GM10266 (cell line): Measurements from ENCODE around the gene SPECC1.

Source experiments
- DNase-seq: peaks from one replicate; pipeline ENCODE4 v3.0.0; 2012; ENCODE audit errors: extremely low spot score
- TF ChIP-seq, protein P1 (sequence below): IDR thresholded peaks from 2 replicates; pipeline ENCODE4 v1.5.1; 2012; ENCODE audit warnings: mild to moderate bottlenecking, low read depth; ENCODE audit not compliant: control insufficient read depth, insufficient read depth; ENCODE audit errors: missing control alignments

SPECC1 gene

DNA sequence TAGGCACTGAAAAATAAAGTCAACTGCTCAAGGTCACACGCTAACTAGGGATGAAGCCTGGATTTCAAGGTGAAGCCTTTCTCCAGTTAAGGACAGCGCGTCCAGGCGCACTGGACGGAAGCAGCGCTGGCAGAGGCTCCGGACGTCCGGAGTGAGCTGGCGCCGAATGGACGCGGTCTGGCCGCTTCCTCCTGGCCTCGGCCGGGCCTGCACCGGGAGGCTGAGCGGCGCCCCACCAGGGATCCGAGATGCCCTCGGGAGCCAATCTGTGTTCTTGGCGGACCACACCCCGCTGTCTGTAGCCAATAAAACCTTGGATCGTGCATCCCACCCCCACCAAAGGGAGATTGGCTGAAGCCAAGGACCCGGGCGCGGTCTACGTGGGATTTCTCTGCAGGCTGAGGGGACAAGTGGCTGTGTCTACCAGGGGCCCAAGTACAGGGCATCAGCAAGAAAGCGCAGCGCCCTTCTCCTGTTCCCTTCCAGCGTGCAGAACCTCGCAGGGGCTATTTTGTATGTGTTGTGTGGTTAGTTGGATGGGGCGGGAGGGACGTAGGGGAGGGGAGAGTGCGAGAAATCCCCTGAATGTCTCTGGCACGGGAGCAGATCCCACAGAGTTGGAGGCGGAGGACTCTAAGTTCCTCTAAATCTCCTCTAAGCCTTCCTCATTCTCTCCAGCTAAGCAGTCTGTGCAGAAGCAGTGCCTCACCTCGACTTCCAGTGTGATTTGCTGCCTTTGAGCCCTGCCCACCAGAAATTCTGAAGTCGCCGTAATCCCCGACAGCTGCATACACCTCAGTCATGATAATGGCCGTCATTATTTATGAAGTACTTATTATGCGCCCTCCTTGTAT lies 29.0 kb upstream of the SPECC1 start:
- TF ChIP-seq, protein P1, sequence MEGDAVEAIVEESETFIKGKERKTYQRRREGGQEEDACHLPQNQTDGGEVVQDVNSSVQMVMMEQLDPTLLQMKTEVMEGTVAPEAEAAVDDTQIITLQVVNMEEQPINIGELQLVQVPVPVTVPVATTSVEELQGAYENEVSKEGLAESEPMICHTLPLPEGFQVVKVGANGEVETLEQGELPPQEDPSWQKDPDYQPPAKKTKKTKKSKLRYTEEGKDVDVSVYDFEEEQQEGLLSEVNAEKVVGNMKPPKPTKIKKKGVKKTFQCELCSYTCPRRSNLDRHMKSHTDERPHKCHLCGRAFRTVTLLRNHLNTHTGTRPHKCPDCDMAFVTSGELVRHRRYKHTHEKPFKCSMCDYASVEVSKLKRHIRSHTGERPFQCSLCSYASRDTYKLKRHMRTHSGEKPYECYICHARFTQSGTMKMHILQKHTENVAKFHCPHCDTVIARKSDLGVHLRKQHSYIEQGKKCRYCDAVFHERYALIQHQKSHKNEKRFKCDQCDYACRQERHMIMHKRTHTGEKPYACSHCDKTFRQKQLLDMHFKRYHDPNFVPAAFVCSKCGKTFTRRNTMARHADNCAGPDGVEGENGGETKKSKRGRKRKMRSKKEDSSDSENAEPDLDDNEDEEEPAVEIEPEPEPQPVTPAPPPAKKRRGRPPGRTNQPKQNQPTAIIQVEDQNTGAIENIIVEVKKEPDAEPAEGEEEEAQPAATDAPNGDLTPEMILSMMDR: no peak
- no peak for DNase-seq

DNA sequence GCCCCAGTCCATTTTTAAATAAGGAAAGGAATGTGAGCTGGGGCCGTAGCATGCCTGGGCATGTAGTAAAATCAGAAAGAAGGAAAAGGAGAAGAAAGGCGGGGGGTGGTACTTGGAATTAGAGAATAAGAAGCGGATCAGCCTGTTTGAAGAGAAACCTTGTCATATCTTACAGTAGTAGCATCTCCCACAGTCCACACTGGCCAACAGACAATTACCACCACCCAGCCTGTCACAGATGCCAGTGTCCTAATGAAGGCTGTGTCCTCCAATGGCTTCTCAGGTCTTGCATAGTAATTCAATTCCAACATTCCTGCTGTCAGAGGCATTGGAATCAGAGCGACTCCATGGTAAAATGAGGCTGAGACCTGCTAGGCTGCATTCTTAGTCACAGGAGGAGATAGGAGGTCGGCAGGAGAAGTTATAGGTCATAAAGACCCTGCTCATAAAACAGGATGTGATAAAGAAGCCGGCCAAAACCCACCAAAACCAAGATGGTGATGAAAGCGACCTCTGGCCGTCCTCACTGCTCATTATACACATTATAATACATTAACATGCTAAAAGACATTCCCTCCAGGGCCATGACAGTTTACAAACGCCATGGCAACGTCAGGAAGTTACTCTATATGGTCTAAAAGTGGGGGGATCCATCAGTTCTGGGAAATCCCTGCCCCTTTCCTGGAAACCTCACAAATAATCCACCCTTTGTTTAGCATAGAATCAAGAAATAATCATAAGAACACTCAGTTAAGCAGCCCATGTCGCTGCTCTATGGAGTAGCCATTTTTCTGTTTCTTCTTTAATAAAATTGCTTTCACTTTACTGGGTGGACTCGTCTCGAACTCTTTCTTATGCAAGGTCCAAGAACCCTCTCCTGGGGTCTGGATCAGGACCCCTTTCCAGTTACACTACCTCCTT lies 22.0 kb upstream of the SPECC1 start:
- DNase-seq: no peak
- TF ChIP-seq, protein P1: no peak

DNA sequence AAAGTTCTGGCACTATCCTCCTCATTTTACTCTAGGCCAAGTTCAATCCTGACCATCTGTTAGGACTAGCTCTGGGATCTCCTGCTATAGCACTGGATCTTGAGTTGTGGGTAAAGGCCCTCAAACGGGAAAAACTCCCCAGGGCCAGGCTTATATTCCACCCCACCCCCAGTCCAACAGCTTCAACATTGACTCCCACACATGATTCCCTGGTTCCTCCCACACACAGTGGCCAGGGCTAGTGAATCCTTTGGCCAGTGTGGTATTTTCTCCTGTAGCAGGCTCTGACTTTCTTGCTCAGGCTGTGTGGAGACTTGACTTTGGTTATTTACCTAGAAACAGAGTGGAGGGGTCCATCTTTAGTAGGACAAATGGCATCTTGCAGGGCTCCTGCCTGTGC lies 21.3 kb upstream of the SPECC1 start:
- TF ChIP-seq, protein P1: no peak
- DNase-seq: no peak

DNA sequence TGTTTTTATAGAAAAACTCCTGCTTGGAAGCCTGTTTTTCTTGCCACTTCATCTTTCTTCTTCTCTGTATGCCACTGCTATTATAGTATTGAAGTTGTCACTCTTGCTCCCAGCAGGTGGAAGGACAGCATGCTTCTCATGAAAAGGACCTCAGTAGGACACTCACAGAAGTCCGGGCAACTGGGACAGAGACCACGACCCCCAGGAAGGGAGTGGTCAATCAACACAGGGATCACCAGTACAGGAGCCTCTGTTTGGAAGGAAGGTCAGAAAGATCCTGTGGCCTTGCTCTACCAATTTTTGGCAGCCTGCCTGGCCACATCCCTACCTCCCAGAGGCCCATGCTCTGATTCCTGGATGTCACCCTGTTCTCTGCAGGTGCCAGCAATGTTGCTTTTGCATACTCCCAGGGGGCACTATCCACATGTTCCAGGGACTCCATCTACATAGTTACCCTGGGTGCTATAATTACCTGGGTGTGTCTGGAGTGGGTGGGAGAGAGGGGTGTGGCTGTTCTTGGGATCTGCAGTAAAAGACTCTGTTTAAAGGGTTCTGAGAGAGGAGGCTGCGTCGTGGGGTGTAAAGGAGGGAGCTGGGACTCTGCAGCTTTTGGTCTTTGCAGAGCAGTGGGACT lies 17.8 kb upstream of the SPECC1 start:
- DNase-seq: no peak
- TF ChIP-seq, protein P1: no peak

DNA sequence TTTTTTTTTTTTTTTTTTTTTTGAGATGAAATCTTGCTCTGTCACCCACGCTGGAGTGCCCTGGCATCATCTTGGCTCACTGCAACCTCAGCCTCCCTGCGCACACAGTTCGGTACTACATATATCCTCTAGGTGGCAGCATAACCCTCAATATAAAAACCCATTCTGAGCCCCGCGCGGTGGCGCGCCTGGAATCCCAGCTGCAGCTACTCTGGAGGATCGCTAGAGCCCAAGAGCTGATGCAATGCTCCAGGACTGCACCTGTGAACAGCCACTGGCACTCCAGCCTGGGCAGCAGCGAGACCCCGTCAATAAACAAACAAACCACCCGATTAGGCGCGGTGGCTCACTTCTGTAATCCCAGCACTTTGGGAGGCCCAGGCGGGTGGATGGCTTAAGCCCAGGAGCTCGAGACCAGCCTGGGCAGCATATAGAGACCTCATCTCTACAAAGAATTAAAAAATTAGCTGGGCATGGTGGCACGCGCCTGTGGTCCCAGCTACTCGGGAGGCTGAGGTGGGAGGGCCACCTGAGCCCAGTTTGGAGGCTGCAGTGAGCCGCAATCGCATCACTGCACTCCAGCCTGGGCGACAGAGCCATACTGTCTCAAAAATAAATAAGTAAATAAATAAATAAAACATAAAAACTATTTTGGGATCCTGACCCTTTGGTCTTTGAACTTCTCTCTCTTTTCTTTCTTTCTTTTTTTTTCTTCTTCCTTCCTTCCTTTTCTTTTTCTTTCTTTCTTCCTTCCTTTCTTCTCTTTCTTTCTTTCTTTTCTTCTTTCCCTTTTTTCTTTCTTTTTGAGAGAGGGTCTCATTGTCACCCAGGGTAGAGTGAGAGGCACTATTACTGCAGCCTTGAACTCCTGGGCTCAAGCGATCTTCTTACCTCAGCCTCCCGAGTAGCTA lies 16.1 kb upstream of the SPECC1 start:
- TF ChIP-seq, protein P1: peak; percentile 90
- peak; percentile 60 for DNase-seq

DNA sequence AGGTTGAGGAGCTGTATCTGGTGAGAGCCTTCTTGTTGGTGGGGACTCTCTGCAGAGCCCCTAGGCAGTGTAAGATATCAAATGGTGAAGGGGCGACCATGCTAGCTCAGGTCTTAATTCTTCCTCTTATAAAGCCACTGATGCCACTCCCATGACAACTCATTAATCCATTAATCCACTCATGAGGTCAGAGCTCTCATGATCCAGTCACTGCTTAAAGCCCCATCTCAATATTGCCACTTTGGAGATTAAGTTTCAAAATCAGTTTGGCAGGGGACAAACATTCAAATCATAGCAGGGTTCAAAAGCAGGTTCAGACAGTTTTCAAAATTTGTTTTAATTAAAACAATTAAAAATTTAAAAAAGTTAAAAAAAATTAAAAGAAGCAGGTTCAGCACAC lies 13.1 kb upstream of the SPECC1 start:
- no peak for DNase-seq
- TF ChIP-seq, protein P1: no peak
